Measurements from ENCODE around the gene TOB2. TPM values are rescaled to one million over a fixed set of nuclear protein-coding genes. Genes with fewer than 3 reads are reported as not detected.
A peak's percentile ranks its signal among the peaks of the same experiment; 100 is the strongest.

The TOB2 gene
- total and polyA plus RNA-seq, 9 of the 15 experiments (the other 6 are each of a cell fraction or from before 2014, with no cell fraction given) = 3.3 to 20.5 (median 7.3) TPM

DNA sequence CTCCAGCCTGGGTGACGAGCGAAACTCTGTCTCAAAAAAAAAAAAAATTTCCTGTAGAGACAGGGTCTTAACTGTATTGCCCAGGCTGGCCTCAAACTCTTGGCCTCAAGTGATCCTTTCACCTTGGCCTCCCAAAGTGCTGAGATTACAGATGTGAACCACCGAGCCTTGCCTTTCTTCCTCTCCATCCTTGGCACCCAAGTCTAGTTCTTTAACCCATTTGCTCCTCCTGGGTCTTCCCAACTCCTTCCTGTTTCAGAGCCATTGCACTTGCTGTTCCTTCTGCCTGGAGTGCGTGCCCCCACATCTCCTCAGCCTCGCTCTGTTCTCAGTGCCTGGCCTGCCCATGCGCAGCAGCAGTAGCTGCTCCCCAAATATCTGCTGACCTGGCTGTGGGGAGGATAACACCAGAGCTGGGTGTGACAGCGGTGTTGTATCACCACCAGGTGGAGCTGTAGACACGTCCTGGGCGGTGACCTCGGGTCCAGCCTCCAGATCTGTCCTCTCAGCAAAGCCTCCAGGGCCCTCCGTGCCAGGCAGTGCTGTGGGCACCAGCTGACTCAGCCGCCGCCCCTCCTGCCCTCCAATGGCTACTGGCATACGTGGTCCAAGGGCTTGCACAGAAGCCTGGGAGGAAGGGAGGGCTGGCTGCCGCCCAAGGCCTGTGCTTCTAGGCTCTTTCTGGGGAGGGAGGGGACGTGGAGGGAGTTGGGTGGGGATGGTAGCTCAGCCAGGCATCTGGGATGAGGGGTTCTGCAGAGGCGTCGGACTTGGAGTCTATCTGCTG lies 42.9 kb downstream of the TOB2 start (continued):
- TF ChIP-seq, protein P1, sequence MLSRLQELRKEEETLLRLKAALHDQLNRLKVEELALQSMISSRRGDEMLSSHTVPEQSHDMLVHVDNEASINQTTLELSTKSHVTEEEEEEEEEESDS (CRISPR knock-in tag; IDR thresholded peaks at IDR 0.05) = no peak
- TF ChIP-seq HMGN3 (IDR thresholded peaks at IDR 0.05; ENCODE audit: borderline replicate concordance, extremely low read depth, insufficient read length, low read depth, low read length) (no peak), SREBF1 (IDR thresholded peaks at IDR 0.05; ENCODE audit: borderline replicate concordance, low read depth, low read length) (no peak), MEIS2 (IDR thresholded peaks at IDR 0.05; ENCODE audit: partially characterized antibody) (peak; percentile 33), STAT6 (CRISPR knock-in tag; IDR thresholded peaks at IDR 0.05) (no peak), NFE2L1 (tag; IDR thresholded peaks at IDR 0.05; ENCODE audit: borderline replicate concordance, low read depth) (no peak), RB1 (IDR thresholded peaks at IDR 0.05; ENCODE audit: low read depth) (peak; percentile 60; the same call in 1 of the 2 replicates), ZNF695 (CRISPR knock-in tag; IDR thresholded peaks at IDR 0.05) (no peak), MAFG (tag; conservative IDR thresholded peaks at IDR 0.05) (peak; percentile 84), ELF2 (CRISPR knock-in tag; IDR thresholded peaks at IDR 0.05) (no peak), NFE2 (IDR thresholded peaks at IDR 0.05; ENCODE audit: low read depth) (peak; percentile 28; the same call in 1 of the 2 replicates), NR2C2 (CRISPR knock-in tag; IDR thresholded peaks at IDR 0.05) (peak; percentile 26; the same call in 1 of the 2 replicates), NR2C2 (tag; IDR thresholded peaks at IDR 0.05) (no peak), CHD1 (IDR thresholded peaks at IDR 0.05; ENCODE audit: low read length) (no peak), ZNF511 (CRISPR knock-in tag; IDR thresholded peaks at IDR 0.05) (no peak), LCOR (CRISPR knock-in tag; IDR thresholded peaks at IDR 0.05) (0 out of 2 replicates have a peak, but pooled peaks have one; percentile 39), STAG1 (CRISPR knock-in tag; IDR thresholded peaks at IDR 0.05; ENCODE audit: borderline replicate concordance) (peak; percentile 93), CBX5 (IDR thresholded peaks at IDR 0.05; ENCODE audit: borderline replicate concordance, low read depth) (no peak), MTA3 (IDR thresholded peaks at IDR 0.05; ENCODE audit: borderline replicate concordance) (peak; percentile 57; the same call in 1 of the 2 replicates), ZNF143 (CRISPR knock-in tag; IDR thresholded peaks at IDR 0.05) (no peak)
- TF ChIP-seq, protein P2, sequence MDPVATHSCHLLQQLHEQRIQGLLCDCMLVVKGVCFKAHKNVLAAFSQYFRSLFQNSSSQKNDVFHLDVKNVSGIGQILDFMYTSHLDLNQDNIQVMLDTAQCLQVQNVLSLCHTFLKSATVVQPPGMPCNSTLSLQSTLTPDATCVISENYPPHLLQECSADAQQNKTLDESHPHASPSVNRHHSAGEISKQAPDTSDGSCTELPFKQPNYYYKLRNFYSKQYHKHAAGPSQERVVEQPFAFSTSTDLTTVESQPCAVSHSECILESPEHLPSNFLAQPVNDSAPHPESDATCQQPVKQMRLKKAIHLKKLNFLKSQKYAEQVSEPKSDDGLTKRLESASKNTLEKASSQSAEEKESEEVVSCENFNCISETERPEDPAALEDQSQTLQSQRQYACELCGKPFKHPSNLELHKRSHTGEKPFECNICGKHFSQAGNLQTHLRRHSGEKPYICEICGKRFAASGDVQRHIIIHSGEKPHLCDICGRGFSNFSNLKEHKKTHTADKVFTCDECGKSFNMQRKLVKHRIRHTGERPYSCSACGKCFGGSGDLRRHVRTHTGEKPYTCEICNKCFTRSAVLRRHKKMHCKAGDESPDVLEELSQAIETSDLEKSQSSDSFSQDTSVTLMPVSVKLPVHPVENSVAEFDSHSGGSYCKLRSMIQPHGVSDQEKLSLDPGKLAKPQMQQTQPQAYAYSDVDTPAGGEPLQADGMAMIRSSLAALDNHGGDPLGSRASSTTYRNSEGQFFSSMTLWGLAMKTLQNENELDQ (CRISPR knock-in tag; IDR thresholded peaks at IDR 0.05; ENCODE audit: borderline replicate concordance) = no peak
- TF ChIP-seq, protein P3, sequence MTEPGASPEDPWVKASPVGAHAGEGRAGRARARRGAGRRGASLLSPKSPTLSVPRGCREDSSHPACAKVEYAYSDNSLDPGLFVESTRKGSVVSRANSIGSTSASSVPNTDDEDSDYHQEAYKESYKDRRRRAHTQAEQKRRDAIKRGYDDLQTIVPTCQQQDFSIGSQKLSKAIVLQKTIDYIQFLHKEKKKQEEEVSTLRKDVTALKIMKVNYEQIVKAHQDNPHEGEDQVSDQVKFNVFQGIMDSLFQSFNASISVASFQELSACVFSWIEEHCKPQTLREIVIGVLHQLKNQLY (CRISPR knock-in tag; conservative IDR thresholded peaks at IDR 0.05) = no peak

Measured in K562 (cell line).